Dermis lymphatic vessel endothelial cell (primary cell): ENCODE data around the gene KAT5. TPM values are rescaled to one million over a fixed set of nuclear protein-coding genes. Genes with fewer than 3 reads are reported as not detected.

ENCODE experiments used
- total RNA-seq: library from RNA; depleted of rRNA; stranded (reverse); fragments of >200 nt; gene quantifications from 2 replicates; pipeline ENCODE4 v1.2.1, GENCODE V29; 2014

Gene KAT5
- 37.0 and 43.6 TPM in 2 replicates for total RNA-seq

GRCh38 chr11:65711785-65712632 is at the start of gene KAT5:
Gene KAT5 (plus strand): TSS chr11:65712252. CDS start chr11:65712268, 16 bp downstream.

GRCh38 chr11:65662799-65663638 is 49.0 kb upstream of the KAT5 start, which contains the start of gene RELA:
Gene RELA (minus strand): TSS chr11:65662916. CDS start chr11:65662832, 84 bp downstream.

DNA sequence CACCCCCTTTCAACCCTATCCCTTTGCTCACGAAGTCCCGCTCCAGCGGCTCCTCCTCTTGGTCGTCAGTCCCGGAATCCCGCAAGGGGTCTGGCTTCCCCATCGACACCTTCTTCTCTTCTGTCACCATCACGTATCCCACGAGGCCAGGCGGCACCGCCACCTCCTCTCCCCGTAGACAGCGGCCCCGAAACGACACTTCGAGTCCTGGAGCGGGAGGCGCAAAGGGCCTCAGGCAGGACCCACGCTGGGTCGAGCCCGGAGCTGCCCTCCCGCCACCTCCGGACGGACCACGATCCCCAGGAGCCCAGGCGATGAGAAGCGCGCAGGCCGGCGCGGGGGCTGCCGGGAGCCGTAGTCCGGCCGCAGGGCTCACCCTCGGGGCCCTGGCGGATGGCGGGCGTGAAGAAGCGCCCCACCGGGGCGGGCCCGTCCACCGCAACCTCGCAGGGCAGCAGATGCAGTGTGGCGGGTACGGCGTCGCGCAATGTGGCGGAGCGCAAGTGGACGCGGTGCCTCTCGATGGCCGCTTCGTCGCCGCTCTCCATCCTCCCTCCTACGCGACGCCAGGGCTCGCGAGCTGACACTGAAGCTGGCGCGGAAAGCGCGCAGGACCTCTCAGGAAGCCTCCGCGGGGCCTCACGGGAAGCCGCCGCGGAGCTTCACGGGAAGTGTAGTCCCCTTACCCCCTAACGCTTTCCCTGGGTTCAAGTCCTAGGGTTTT is 8.3 kb downstream of the KAT5 start, which contains the start of gene RNASEH2C:
TSS of gene RNASEH2C (minus strand) at position 588 of the 724 bp plus-strand sequence. CDS start at position 548, 40 bp downstream.

Other genes starting within 250 kb of the KAT5 start
- 2,968 and 4,091 TPM in 2 replicates for gene MALAT1, start 213.2 kb upstream of the KAT5 start, total RNA-seq
- gene SCYL1, start 187.2 kb upstream of the KAT5 start, total RNA-seq = 36.6 and 44.3 TPM in 2 replicates
- 15.6 and 23.5 TPM in 2 replicates for gene LTBP3, start 153.9 kb upstream of the KAT5 start, total RNA-seq
- gene ZNRD2, start 141.8 kb upstream of the KAT5 start, total RNA-seq = 26.7 and 33.2 TPM in 2 replicates
- gene FAM89B, start 139.7 kb upstream of the KAT5 start, total RNA-seq = 14.4 and 15.2 TPM in 2 replicates
- gene EHBP1L1, start 136.2 kb upstream of the KAT5 start, total RNA-seq = 3.1 and 3.4 TPM in 2 replicates
- gene KCNK7, start 116.5 kb upstream of the KAT5 start, total RNA-seq = under 0.01 and 0.17 TPM in 2 replicates
- gene MAP3K11, start 98.0 kb upstream of the KAT5 start, total RNA-seq = 55.4 and 62.3 TPM in 2 replicates
- 11.4 and 11.8 TPM in 2 replicates for gene PCNX3, start 96.5 kb upstream of the KAT5 start, total RNA-seq
- gene SIPA1, start 74.2 kb upstream of the KAT5 start, total RNA-seq = 41.6 and 57.3 TPM in 2 replicates
- 14.4 and 15.2 TPM in 2 replicates for gene RELA, start 49.3 kb upstream of the KAT5 start, total RNA-seq
- gene RNASEH2C, start 8.5 kb downstream of the KAT5 start, total RNA-seq = 52.2 and 55.8 TPM in 2 replicates
- gene AP5B1, start 68.7 kb downstream of the KAT5 start, total RNA-seq = 8.0 and 8.5 TPM in 2 replicates
- not detected in 2 replicates for gene OVOL1, start 74.8 kb downstream of the KAT5 start, total RNA-seq
- gene SNX32, start 121.7 kb downstream of the KAT5 start, total RNA-seq = 0.22 and 0.52 TPM in 2 replicates
- 806 and 989 TPM in 2 replicates for gene CFL1, start 145.9 kb downstream of the KAT5 start, total RNA-seq
- gene MUS81, start 148.2 kb downstream of the KAT5 start, total RNA-seq = 31.1 and 35.2 TPM in 2 replicates
- gene EFEMP2, start 160.5 kb downstream of the KAT5 start, total RNA-seq = 26.3 and 28.1 TPM in 2 replicates
- 0.17 and 0.33 TPM in 2 replicates for gene CTSW, start 167.6 kb downstream of the KAT5 start, total RNA-seq
- gene FIBP, start 176.2 kb downstream of the KAT5 start, total RNA-seq = 135 and 155 TPM in 2 replicates
- 34.1 and 38.2 TPM in 2 replicates for gene CCDC85B, start 178.4 kb downstream of the KAT5 start, total RNA-seq
- 0.76 and 1.5 TPM in 2 replicates for gene FOSL1, start 188.1 kb downstream of the KAT5 start, total RNA-seq
- 15.7 and 16.7 TPM in 2 replicates for gene C11orf68, start 206.8 kb downstream of the KAT5 start, total RNA-seq
- 94.6 and 110 TPM in 2 replicates for gene DRAP1, start 207.2 kb downstream of the KAT5 start, total RNA-seq
- gene TSGA10IP, start 233.2 kb downstream of the KAT5 start, total RNA-seq = not detected in 2 replicates
- 33.8 and 34.3 TPM in 2 replicates for gene SART1, start 249.5 kb downstream of the KAT5 start, total RNA-seq